OCI-LY7 (cell line): ENCODE results near the gene INF2. TPM values are rescaled to one million over a fixed set of nuclear protein-coding genes. Genes with fewer than 3 reads are reported as not detected.

ENCODE experiments used
- BruUV-seq: library from RNA; stranded (reverse); fragments of 400-500 nt; replicated peaks from 2 replicates; lab custom pipeline; 2021; lab: Mats Ljungman, UMichigan
- CTCF ChIA-PET: fragments of 300-600 bp; sonication (Branson Sonifier 250); formaldehyde crosslinking; loops from one replicate; lab custom pipeline; 2022; ENCODE audit warnings: antibody characterized with exemption; ENCODE audit not compliant: unreplicated experiment; lab: Charles Lee
- POLR2A ChIA-PET: fragments of 300-600 bp; sonication (Branson Sonifier 250); formaldehyde crosslinking; loops from one replicate; lab custom pipeline; 2022; ENCODE audit warnings: antibody characterized with exemption; lab: Charles Lee
- DNase-seq: peaks from one replicate; pipeline ENCODE4 v3.0.0-alpha.2; 2015; ENCODE audit warnings: low spot score
- H2AFZ ChIP-seq: fragments of 200-600 bp; sonication (generic), shearing (Covaris generic); 2 replicates; pipeline ENCODE4 v1.6.1; 2014; ENCODE audit warnings: mild to moderate bottlenecking, antibody characterized with exemption, low read length, moderate library complexity
- H3K27ac ChIP-seq: fragments of 200-600 bp; sonication (generic); 2 replicates; pipeline ENCODE4 v1.5.1; 2014; ENCODE audit warnings: mixed run types, low read depth, mild to moderate bottlenecking, moderate library complexity, low read length, inconsistent platforms; ENCODE audit not compliant: poor library complexity, severe bottlenecking
- H3K36me3 ChIP-seq: fragments of 200-600 bp; sonication (generic); 2 replicates; pipeline ENCODE4 v1.6.1; 2014; ENCODE audit warnings: mild to moderate bottlenecking, antibody characterized with exemption, low read length, moderate library complexity, mixed read lengths; ENCODE audit not compliant: insufficient read depth
- H3K4me1 ChIP-seq: fragments of 200-600 bp; sonication (generic); 2 replicates; pipeline ENCODE4 v1.5.1; 2014; ENCODE audit warnings: mild to moderate bottlenecking, low read length; ENCODE audit not compliant: insufficient read depth, poor library complexity, severe bottlenecking
- H3K4me2 ChIP-seq: fragments of 200-600 bp; sonication (generic); 2 replicates; pipeline ENCODE4 v1.6.1; 2014; ENCODE audit warnings: mild to moderate bottlenecking, low read length
- H3K4me3 ChIP-seq: fragments of 200-600 bp; sonication (generic); 2 replicates; pipeline ENCODE4 v1.5.1; 2014; ENCODE audit warnings: mild to moderate bottlenecking, low read depth, low read length; ENCODE audit not compliant: poor library complexity, severe bottlenecking
- H3K79me2 ChIP-seq: fragments of 200-600 bp; sonication (generic); 2 replicates; pipeline ENCODE4 v1.6.1; 2016; ENCODE audit warnings: low read depth, mild to moderate bottlenecking, low read length, moderate library complexity, mixed read lengths; ENCODE audit not compliant: insufficient read depth
- H3K9me2 ChIP-seq: fragments of 200-600 bp; sonication (generic); 2 replicates; pipeline ENCODE4 v1.6.1; 2016; ENCODE audit warnings: mild to moderate bottlenecking, low read length, mixed read lengths; ENCODE audit not compliant: insufficient read depth
- H3K9me3 ChIP-seq: fragments of 200-600 bp; sonication (generic); 2 replicates; pipeline ENCODE4 v1.6.1; 2014; ENCODE audit warnings: mild to moderate bottlenecking, mixed run types, low read length, mixed read lengths
- H4K20me1 ChIP-seq: fragments of 200-600 bp; sonication (generic); 2 replicates; pipeline ENCODE4 v1.6.1; 2014; ENCODE audit warnings: mild to moderate bottlenecking, antibody characterized with exemption, low read length, moderate library complexity, mixed read lengths; ENCODE audit not compliant: insufficient read depth
- EZH2phosphoT487 ChIP-seq: fragments of 200-600 bp; sonication (generic); IDR thresholded peaks from 2 replicates; pipeline ENCODE4 v1.6.1; 2018; ENCODE audit warnings: low read depth, borderline replicate concordance, mild to moderate bottlenecking, mixed run types, antibody characterized with exemption, low read length, moderate library complexity, mixed read lengths
- intact Hi-C: fragments of 100-400 bp; cut with micrococcal nuclease; formaldehyde crosslinking; loops from one replicate; pipeline ENCODE4 v1.10.0; 2022; ENCODE audit not compliant: unreplicated experiment
- total RNA-seq, 2 experiments: library from RNA; depleted of rRNA in 1 of 2; stranded (reverse); fragments of >200 nt in 1 of 2; shearing (Covaris generic) in 1 of 2; gene quantifications; 2 replicates each; pipeline ENCODE4 v1.2.3, GENCODE V29; 2014 to 2022
- TF ChIP-seq, protein P1 (sequence below): fragments of 200-600 bp; sonication (generic); conservative IDR thresholded peaks from 2 replicates; pipeline ENCODE4 v1.5.1; 2014; ENCODE audit warnings: mild to moderate bottlenecking, antibody characterized with exemption, low read length, moderate library complexity, mixed read lengths

INF2 gene
- total RNA-seq, 2 experiments from 2014 or later = 39.4 to 51.6 TPM

DNA sequence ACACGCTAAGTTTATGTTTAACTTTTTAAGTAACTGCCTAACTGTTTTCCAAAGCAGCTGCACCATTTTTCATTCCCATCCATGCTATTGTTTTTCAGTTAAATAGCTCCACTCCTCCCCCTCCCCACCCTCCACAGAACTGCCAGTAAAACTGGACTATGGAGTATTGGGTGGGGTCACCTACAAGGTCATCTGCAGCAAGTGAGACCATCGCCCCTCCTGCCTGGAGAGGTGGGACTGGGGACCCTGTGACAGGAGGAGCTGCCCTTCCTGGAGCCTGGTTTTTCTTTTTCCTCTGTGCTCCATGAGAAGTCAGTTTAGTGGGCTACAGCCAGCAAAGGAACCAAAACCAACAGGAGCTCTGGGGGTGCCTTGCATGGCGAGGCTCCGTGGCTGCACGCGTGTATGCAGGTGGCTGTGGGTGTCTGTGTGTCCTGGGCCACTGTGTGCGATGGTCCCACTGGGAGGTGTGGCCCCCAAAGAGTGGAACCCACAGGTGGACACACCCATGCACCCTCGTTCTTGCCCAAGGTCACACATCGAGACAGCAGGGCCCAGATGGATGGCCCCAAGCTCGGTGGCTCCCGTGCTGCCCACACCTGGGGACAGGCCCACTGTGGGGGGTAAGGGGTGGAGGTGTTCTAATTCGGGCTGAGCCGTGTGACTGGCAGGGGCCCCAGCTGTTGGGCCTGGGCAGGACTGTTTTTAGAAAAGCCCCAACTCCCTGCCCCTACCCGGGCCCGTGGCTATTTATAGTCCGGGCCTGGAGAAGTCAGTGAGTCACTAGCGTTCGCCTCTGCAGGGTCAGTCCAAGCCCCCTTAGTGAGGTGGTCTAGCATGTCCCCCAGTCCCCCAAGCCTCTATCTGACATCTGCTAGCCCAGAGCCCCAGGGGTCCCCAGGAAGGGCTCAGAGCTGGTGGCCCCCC is 32.4 kb downstream of the INF2 start:
- POLR2A ChIA-PET = no interaction called here
- Histone ChIP-seq H3K4me3 (no peak overlapping the region), H3K9me3 (no peaks in the 10 kb centered on the region), H3K27ac (no peak overlapping the region), H4K20me1 (no peaks in the 10 kb centered on the region), H3K4me2 (no peak overlapping the region), H3K79me2 (no peaks in the 10 kb centered on the region), H3K4me1 (peaks cover 5% of the 10 kb centered on the region), H2AFZ (no peak overlapping the region), H3K36me3 (no peaks in the 10 kb centered on the region), H3K9me2 (no peaks in the 10 kb centered on the region)
- CTCF ChIA-PET = interaction anchor here (1.4 kb wide), 1 partner anchor 64 kb away, joined by 3 read pairs; no protein-coding TSS in a partner anchor
- DNase-seq = no peak
- TF ChIP-seq, protein P1, sequence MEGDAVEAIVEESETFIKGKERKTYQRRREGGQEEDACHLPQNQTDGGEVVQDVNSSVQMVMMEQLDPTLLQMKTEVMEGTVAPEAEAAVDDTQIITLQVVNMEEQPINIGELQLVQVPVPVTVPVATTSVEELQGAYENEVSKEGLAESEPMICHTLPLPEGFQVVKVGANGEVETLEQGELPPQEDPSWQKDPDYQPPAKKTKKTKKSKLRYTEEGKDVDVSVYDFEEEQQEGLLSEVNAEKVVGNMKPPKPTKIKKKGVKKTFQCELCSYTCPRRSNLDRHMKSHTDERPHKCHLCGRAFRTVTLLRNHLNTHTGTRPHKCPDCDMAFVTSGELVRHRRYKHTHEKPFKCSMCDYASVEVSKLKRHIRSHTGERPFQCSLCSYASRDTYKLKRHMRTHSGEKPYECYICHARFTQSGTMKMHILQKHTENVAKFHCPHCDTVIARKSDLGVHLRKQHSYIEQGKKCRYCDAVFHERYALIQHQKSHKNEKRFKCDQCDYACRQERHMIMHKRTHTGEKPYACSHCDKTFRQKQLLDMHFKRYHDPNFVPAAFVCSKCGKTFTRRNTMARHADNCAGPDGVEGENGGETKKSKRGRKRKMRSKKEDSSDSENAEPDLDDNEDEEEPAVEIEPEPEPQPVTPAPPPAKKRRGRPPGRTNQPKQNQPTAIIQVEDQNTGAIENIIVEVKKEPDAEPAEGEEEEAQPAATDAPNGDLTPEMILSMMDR = no peak
- TF ChIP-seq EZH2phosphoT487 = no peak
- intact Hi-C loops = no loop called here
- BruUV-seq = no TSS peak

DNA sequence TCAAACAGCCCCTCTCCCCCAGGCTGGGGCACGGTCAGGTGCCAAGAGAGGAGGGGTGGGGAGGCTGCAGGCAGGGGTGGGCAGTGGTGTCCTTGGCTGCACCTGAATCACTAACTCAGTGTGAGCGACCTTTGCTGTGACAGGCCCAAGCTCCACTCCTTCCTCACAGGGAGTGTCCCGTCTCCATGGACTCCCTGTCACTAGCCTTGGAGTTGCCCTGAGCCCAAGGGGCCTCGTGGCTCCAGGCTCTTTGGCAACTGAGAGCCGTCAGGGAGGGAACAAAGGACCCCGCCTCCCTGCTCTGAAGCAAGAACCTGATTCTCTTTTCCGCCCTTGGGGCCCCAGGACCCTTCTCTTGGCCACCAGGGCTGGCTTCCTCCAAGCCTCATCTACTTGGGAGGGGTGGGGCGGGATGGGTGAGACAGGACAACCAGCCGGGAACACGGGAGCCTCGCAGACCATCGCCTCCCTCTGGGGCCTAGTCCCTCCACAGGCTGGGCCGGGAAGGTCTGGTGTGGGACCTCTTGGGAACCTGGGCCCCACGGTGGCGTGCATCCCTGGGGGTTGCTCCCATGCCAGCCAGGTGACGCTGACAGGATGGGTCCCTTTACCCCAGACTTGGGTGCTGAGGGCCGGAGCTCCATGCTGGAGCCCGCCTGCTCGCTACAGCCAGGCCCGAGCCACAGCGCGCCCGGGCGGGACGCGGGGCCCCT is 33.7 kb downstream of the INF2 start:
- H3K4me2 ChIP-seq = no peak overlapping the region
- no peaks in the 10 kb centered on the region for H3K4me1 ChIP-seq
- no TSS peak for BruUV-seq
- no peak overlapping the region for H2AFZ ChIP-seq
- no peaks in the 10 kb centered on the region for H3K36me3 ChIP-seq
- no peaks in the 10 kb centered on the region for H3K9me3 ChIP-seq
- ChIA-PET CTCF (no interaction called here), POLR2A (no interaction called here)
- intact Hi-C loops = no loop called here
- no peaks in the 10 kb centered on the region for H3K79me2 ChIP-seq
- TF ChIP-seq, protein P1 = no peak
- TF ChIP-seq EZH2phosphoT487 = no peak
- H3K9me2 ChIP-seq = no peaks in the 10 kb centered on the region
- no peak for DNase-seq
- H4K20me1 ChIP-seq = no peaks in the 10 kb centered on the region
- no peak overlapping the region for H3K27ac ChIP-seq
- no peak overlapping the region for H3K4me3 ChIP-seq
